Occipital lobe (tissue), 2 donors: ENCODE data around the gene LRIG1. TPM values are rescaled to one million over a fixed set of nuclear protein-coding genes. Genes with fewer than 3 reads are reported as not detected.

Source experiments
- DNase-seq: peaks from one replicate; lab custom pipeline; 2025; lab: John Stamatoyannopoulos, UW
- total RNA-seq: library from RNA; depleted of rRNA; stranded (reverse); fragments of >200 nt; gene quantifications from one replicate; pipeline ENCODE4 v1.2.3, GENCODE V29; 2014

LRIG1 gene
- total RNA-seq, 1 donor from 2014 or later = 72.7 TPM

- no peak for DNase-seq
Measured at GRCh38 chr3:66472313-66473134, 28.3 kb downstream of the LRIG1 start.

- no peak for DNase-seq
Measured at GRCh38 chr3:66470956-66471686, 29.7 kb downstream of the LRIG1 start.

GRCh38 chr3:66470285-66470684 lies 30.5 kb downstream of the LRIG1 start:
- DNase-seq = no peak

- no peak for DNase-seq
Measured at GRCh38 chr3:66469220-66469640, 31.6 kb downstream of the LRIG1 start.

- DNase-seq = no peak
Measured at GRCh38 chr3:66467996-66468735, 32.7 kb downstream of the LRIG1 start.

- no peak for DNase-seq
Measured at GRCh38 chr3:66466606-66467270, 34.1 kb downstream of the LRIG1 start.

GRCh38 chr3:66465587-66465986 lies 35.2 kb downstream of the LRIG1 start:
- DNase-seq = no peak

GRCh38 chr3:66465034-66465433 lies 35.8 kb downstream of the LRIG1 start:
- DNase-seq = no peak

- DNase-seq = no peak
Measured at GRCh38 chr3:66464512-66464894, 36.3 kb downstream of the LRIG1 start.

- no peak for DNase-seq
Measured at GRCh38 chr3:66463730-66464511, 36.9 kb downstream of the LRIG1 start.

GRCh38 chr3:66463054-66463631 lies 37.7 kb downstream of the LRIG1 start:
- DNase-seq = no peak

- no peak for DNase-seq
Measured at GRCh38 chr3:66457252-66457651, 43.6 kb downstream of the LRIG1 start.

- DNase-seq = no peak
Measured at GRCh38 chr3:66456711-66457173, 44.1 kb downstream of the LRIG1 start.

- no peak for DNase-seq
Measured at GRCh38 chr3:66454464-66454859, 46.4 kb downstream of the LRIG1 start.

GRCh38 chr3:66453651-66454463 lies 47.0 kb downstream of the LRIG1 start:
- DNase-seq = no peak

- DNase-seq = no peak
Measured at GRCh38 chr3:66452303-66453011, 48.4 kb downstream of the LRIG1 start.

- no peak for DNase-seq
Measured at GRCh38 chr3:66451766-66452165, 49.1 kb downstream of the LRIG1 start.

- peak; percentile 44 for DNase-seq
Measured at GRCh38 chr3:66450390-66451022, 50.3 kb downstream of the LRIG1 start.
